Progenitor cell of endocrine pancreas (in vitro differentiated cells): ENCODE data around the gene NDC1. TPM values are rescaled to one million over a fixed set of nuclear protein-coding genes. Genes with fewer than 3 reads are reported as not detected.
A peak's percentile ranks its signal among the peaks of the same experiment; 100 is the strongest.

ENCODE experiments used
- DNase-seq: peaks from one replicate; pipeline ENCODE4 v3.0.0; 2021; ENCODE audit warnings: low spot score; ENCODE audit not compliant: unreplicated experiment
- H3K27ac Mint-ChIP-seq: 2 replicates; pipeline ENCODE4 v1.8.0; 2021; ENCODE audit warnings: mild to moderate bottlenecking, moderate library complexity, mixed read lengths
- H3K27me3 Mint-ChIP-seq: 2 replicates; pipeline ENCODE4 v1.8.0; 2021; ENCODE audit warnings: mixed read lengths
- H3K36me3 Mint-ChIP-seq: 2 replicates; pipeline ENCODE4 v1.8.0; 2022; ENCODE audit warnings: mixed read lengths; ENCODE audit not compliant: insufficient read depth
- H3K4me1 Mint-ChIP-seq: 2 replicates; pipeline ENCODE4 v1.8.0; 2021; ENCODE audit warnings: low read depth, mixed read lengths
- H3K4me3 Mint-ChIP-seq: 2 replicates; pipeline ENCODE4 v1.8.0; 2021; ENCODE audit warnings: low read depth, mild to moderate bottlenecking, moderate library complexity, mixed read lengths
- H3K9me3 Mint-ChIP-seq: 2 replicates; pipeline ENCODE4 v1.8.0; 2021; ENCODE audit warnings: low read depth, mixed read lengths
- total RNA-seq: library from RNA; stranded (reverse); gene quantifications from 2 replicates; pipeline ENCODE4 v1.2.1, GENCODE V29; 2021
- TF ChIP-seq, protein P1 (sequence below): fragments of 200-600 bp; sonication (generic); IDR thresholded peaks from one replicate; pipeline ENCODE4 v1.5.0; 2021; ENCODE audit warnings: antibody characterized with exemption, mild to moderate bottlenecking; ENCODE audit not compliant: unreplicated experiment

NDC1 gene
- total RNA-seq, 1 donor from 2014 or later, result 25.5 TPM

DNA sequence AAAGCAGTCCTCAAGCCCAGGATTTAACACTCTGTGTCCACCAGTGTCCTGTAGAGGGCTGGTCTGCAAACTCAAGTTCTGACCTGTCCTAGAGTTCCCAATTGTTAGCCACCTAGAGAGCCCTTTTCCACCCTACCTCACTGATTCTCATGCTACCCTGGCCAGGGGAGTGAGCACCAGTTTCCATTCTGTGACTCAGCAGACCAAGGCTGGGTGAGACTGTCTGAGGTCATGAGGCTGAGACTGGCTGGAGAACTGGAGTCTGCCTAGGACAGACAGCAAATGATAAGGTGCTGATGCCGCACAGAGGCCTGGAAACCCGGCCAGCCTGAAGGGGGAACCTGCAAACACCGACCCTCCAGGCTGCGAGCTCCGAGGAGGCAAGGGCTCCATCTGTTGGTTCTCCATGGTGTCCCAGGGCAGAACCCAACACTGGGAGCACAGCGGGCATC is 112.8 kb downstream of the NDC1 start:
- H3K4me1 Mint-ChIP-seq, result no peaks in the 10 kb centered on the region
- H3K27ac Mint-ChIP-seq, result no peak overlapping the region
- no peaks in the 10 kb centered on the region for H3K9me3 Mint-ChIP-seq
- peaks cover 26% of the 10 kb centered on the region for H3K27me3 Mint-ChIP-seq
- no peak overlapping the region for H3K4me3 Mint-ChIP-seq
- TF ChIP-seq, protein P1, sequence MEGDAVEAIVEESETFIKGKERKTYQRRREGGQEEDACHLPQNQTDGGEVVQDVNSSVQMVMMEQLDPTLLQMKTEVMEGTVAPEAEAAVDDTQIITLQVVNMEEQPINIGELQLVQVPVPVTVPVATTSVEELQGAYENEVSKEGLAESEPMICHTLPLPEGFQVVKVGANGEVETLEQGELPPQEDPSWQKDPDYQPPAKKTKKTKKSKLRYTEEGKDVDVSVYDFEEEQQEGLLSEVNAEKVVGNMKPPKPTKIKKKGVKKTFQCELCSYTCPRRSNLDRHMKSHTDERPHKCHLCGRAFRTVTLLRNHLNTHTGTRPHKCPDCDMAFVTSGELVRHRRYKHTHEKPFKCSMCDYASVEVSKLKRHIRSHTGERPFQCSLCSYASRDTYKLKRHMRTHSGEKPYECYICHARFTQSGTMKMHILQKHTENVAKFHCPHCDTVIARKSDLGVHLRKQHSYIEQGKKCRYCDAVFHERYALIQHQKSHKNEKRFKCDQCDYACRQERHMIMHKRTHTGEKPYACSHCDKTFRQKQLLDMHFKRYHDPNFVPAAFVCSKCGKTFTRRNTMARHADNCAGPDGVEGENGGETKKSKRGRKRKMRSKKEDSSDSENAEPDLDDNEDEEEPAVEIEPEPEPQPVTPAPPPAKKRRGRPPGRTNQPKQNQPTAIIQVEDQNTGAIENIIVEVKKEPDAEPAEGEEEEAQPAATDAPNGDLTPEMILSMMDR, result peak; percentile 49
- H3K36me3 Mint-ChIP-seq, result no peaks in the 10 kb centered on the region
- no peak for DNase-seq

DNA sequence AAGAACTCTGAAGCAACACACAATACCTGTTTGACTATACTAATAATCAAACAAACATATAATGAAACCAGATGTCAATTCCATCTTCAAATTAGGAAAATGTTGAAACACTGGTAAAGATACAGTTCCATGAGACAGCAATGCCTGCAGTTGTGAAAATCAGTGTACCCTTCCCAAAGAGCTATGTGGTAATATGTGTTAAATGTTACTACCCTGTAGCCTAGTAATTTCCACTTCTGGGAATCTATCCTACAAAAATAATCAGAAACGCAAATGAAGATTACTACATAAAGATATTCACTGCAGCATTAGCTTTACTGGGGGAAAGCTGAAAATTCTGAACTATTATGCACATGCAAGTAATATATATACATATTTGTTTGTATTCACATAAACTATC is 116.1 kb downstream of the NDC1 start:
- DNase-seq, result no peak
- Mint-ChIP-seq H3K27me3 (peaks cover 17% of the 10 kb centered on the region), H3K4me1 (no peaks in the 10 kb centered on the region), H3K27ac (no peak overlapping the region), H3K4me3 (no peak overlapping the region), H3K9me3 (no peaks in the 10 kb centered on the region), H3K36me3 (no peaks in the 10 kb centered on the region)
- TF ChIP-seq, protein P1, result no peak

DNA sequence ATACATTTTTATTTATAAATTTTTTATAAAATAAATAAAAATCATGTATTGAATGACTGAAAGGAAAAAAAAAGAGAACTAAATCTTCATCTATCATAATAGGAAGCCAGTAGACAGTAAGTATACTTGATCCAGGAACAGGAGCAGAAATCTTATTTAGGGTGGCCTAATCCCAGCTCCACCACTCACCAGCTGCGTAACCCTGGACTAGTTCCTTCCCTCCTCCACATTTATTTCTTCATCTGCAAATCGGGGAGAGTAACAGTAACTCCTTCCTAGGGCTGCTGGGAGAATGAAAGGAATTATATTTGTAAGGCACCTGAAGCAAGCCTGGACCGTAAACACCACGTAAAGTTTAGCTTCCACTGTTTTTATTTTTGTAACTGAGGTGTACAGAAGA is 117.0 kb downstream of the NDC1 start:
- H3K36me3 Mint-ChIP-seq, result no peaks in the 10 kb centered on the region
- no peaks in the 10 kb centered on the region for H3K4me1 Mint-ChIP-seq
- H3K27me3 Mint-ChIP-seq, result peaks cover 17% of the 10 kb centered on the region
- TF ChIP-seq, protein P1, result no peak
- no peaks in the 10 kb centered on the region for H3K9me3 Mint-ChIP-seq
- DNase-seq, result no peak
- H3K27ac Mint-ChIP-seq, result no peak overlapping the region
- no peak overlapping the region for H3K4me3 Mint-ChIP-seq

DNA sequence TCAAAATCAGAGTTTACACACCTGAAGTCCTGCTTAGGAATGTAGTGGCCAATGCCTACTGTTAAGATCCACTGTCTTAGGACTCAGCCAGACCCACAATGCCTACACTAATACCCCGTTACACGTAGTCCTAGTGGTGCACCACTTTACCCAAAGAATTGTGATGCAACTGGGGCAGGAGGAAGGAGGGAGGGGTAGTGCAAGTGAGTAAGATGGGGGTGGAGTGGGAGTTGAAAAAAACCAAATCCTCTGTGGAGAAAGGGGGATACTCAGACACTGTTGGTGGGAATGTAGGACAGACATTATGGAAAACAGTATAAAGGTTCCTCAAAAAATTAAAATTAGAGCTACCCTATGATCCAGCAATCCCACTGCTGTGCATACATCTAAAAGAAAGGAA is 118.6 kb downstream of the NDC1 start:
- Mint-ChIP-seq H3K27ac (peak overlapping the region; percentile 12), H3K4me1 (no peaks in the 10 kb centered on the region), H3K4me3 (no peak overlapping the region), H3K27me3 (peaks cover 17% of the 10 kb centered on the region), H3K36me3 (no peaks in the 10 kb centered on the region), H3K9me3 (no peaks in the 10 kb centered on the region)
- no peak for DNase-seq
- TF ChIP-seq, protein P1, result no peak

DNA sequence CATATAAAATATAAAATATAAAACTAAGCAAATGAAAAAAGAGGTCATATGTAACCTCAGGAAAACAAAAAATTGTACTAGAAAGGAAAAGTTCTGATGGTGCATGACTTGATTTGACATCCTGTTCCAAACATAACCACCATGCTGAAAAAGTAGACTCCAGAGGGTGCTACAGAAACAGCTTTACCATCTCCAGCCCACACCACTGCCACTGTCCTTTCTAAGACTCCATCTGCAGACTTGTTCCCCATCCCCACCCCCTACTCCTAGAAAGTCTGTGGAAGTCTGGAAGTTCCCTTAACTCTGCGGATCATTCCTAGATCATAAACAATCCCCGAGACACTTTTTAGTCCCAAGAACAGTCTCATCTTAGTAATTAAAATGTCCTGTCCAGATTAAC is 119.7 kb downstream of the NDC1 start:
- Mint-ChIP-seq H3K4me1 (no peaks in the 10 kb centered on the region), H3K36me3 (no peaks in the 10 kb centered on the region), H3K27ac (no peak overlapping the region), H3K9me3 (no peaks in the 10 kb centered on the region), H3K4me3 (no peak overlapping the region), H3K27me3 (peaks cover 17% of the 10 kb centered on the region)
- TF ChIP-seq, protein P1, result no peak
- no peak for DNase-seq
